Panc1 (cell line): ENCODE data around the gene KCNMB2.

ENCODE experiments used
- POLR2AphosphoS5 ChIP-seq: IDR thresholded peaks from 2 replicates; pipeline ENCODE4 v1.6.1; 2012; ENCODE audit warnings: mild to moderate bottlenecking, low read depth, low read length, moderate library complexity
- REST ChIP-seq, 2 experiments: IDR thresholded peaks; 2 replicates each; pipeline ENCODE4 v1.6.1; 2011 to 2012; ENCODE audit warnings: low read depth in 2 of 2, control low read depth in 1 of 2, low read length in 1 of 2, mild to moderate bottlenecking in 1 of 2, moderate library complexity in 1 of 2; ENCODE audit not compliant: insufficient read depth in 1 of 2
- SIN3A ChIP-seq: IDR thresholded peaks from 2 replicates; pipeline ENCODE4 v1.6.1; 2012; ENCODE audit warnings: low read depth, mild to moderate bottlenecking, low read length, moderate library complexity, borderline replicate concordance; ENCODE audit not compliant: insufficient read depth
- TCF7L2 ChIP-seq: IDR thresholded peaks from 2 replicates; pipeline ENCODE4 v1.6.1; 2011; ENCODE audit warnings: mild to moderate bottlenecking, low read depth, low read length, inconsistent platforms
- TF ChIP-seq, protein P1 (sequence below): fragments of 450-650 bp; IDR thresholded peaks from 2 replicates; pipeline ENCODE4 v1.5.1; 2017; ENCODE audit warnings: mild to moderate bottlenecking

- TF ChIP-seq, protein P1, sequence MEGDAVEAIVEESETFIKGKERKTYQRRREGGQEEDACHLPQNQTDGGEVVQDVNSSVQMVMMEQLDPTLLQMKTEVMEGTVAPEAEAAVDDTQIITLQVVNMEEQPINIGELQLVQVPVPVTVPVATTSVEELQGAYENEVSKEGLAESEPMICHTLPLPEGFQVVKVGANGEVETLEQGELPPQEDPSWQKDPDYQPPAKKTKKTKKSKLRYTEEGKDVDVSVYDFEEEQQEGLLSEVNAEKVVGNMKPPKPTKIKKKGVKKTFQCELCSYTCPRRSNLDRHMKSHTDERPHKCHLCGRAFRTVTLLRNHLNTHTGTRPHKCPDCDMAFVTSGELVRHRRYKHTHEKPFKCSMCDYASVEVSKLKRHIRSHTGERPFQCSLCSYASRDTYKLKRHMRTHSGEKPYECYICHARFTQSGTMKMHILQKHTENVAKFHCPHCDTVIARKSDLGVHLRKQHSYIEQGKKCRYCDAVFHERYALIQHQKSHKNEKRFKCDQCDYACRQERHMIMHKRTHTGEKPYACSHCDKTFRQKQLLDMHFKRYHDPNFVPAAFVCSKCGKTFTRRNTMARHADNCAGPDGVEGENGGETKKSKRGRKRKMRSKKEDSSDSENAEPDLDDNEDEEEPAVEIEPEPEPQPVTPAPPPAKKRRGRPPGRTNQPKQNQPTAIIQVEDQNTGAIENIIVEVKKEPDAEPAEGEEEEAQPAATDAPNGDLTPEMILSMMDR: no peak
- TF ChIP-seq TCF7L2 (no peak), SIN3A (no peak), REST (IDR thresholded peaks at IDR 0.05; ENCODE audit: insufficient read depth in 1 of 2, low read depth in 2 of 2, low read length in 1 of 2) (no peak), POLR2AphosphoS5 (no peak)
Measured at GRCh38 chr3:178709051-178709450, 172.8 kb downstream of the KCNMB2 start.
